Stimulated activated naive CD4-positive, alpha-beta T cell (primary cell): ENCODE measurements around the gene YWHAQ.
A peak's percentile ranks its signal among the peaks of the same experiment; 100 is the strongest.

Source experiments
- DNase-seq, 6 experiments: peaks; one replicate each; lab custom pipeline; 2025; lab: John Stamatoyannopoulos, UW

YWHAQ gene

GRCh38 chr2:9630736-9631552 is at the start of gene YWHAQ:
Gene YWHAQ (minus strand): TSS chr2:9630997. CDS start chr2:9630452, 545 bp downstream.
- DNase-seq: peak; percentile 89 to 95 (median 93)

DNA sequence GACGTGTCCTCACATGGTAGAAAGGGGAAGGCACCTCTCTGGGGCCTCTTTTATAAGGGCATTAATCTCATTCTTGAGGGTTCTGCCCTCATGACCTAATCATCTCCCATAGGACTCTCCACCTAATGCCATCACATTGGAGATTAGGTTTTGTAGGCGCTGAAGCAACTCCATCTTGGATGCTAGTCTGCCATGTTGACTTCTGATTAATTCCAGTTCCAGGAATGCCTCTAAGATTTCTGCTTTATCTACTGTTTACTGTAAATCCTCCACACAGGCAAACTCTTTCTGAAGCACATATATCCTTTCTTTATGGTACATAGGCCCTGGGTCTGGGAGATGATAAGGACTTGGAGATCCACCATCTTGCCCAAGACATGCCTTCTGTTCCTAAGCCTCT is 49.3 kb upstream of the YWHAQ start:
- DNase-seq: no peak

DNA sequence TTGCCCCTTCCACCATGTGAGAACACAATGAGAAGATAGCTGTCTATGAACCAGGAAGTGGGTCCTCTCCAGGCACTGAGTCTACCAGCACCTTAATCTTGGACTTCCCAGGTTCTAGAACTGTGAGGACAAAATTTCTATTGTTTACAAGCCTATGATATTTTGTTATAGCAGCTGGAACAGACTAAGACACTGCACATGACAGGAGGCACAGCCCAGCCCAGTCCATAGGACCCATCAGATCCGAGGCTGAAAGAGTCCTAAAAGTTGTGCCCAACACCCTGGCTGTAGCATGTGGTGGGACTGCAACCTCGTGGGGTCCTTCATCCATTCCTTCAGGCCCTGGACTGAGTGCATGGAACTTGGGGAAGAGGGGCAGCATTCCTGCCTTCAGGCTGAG is 48.4 kb upstream of the YWHAQ start:
- no peak for DNase-seq

DNA sequence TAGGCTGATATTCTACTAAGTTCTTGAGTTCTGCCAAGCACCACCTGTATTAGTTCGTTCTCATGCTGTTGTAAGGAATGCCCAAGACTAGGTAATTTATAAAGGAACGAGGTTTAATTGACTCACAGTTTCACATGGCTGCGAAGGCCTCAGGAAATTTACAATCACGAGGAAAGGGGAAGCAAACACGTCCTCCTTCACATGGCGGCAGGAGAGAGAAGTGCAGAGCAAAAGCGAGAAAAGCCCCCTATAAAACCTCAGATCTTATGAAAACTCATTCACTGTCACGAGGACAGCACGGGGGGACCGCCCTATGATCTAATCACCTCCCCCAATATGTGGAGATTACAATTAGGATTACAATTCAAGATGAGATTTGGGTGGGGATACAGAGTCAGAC is 47.7 kb upstream of the YWHAQ start:
- DNase-seq: no peak

DNA sequence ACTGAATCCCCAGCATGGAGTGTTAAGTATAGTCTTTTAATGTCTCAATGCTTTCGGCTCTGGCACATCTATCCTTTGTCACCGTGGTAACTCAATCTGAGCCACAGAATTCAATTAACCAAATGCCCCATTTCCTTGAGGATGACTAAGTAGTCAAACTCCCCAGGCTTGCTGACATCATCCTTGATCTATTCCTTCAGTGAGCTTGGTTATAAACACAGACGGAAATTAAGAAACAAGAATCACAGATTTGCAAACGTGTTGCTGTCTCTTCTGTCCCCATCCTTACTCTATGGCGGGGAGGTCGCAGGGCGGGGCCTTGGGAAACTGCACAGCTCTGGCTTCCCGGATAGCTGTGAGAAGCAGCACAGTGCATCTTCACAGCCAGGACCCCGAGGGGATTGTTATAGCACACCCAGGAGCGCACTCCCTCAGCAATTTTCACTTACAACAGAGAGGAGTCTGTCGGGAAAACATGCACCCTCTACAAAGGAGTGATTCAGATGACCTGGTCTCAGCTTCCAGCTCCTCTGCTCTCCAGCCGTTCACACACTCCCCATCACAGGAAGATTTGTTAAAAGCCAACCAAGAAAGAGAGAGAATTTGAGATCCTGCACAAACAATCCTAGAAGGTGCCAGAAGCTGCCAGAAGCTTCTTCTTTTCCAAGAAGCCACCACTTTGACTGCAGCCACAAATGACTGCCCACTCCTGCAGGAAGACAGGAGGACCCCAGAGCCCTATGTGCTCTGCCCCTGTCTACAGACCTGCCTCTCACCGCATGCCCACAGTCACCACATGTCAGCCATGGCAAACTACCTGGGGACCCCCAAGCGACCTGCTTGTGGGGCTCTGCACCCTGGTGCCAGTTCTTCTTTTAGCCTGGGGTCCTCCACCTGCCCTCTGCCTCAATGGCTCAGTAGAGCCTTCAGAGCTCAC is 44.9 kb upstream of the YWHAQ start:
- no peak for DNase-seq

GRCh38 chr2:9674891-9675414 is 44.2 kb upstream of the YWHAQ start:
- no peak for DNase-seq

DNA sequence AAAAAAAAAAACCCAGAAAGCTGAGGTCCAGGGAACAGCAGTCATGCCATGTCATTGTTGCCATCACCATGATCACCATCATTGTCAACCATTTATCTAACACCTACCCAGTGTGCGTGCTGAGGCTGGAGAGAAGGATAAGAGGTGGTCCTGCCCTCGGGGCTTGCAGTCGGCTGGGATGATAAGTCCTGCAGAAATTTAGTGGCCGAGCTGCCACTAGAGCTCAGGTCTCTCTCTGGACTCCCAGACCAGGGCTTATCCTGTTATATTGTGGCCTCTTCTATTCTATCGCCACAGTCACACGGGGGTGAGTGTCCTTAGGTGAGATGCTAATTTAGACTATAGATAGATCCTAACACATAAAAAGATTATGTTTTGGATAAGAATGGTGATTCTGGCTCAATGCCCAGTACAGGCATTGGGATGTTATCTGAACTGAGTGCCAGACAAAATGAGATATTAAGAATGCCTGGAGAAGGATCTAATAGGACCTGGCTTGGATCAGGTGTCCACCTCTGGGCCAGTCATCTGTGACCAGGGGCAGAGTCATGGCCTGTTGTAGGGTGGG is 43.2 kb upstream of the YWHAQ start:
- no peak for DNase-seq

DNA sequence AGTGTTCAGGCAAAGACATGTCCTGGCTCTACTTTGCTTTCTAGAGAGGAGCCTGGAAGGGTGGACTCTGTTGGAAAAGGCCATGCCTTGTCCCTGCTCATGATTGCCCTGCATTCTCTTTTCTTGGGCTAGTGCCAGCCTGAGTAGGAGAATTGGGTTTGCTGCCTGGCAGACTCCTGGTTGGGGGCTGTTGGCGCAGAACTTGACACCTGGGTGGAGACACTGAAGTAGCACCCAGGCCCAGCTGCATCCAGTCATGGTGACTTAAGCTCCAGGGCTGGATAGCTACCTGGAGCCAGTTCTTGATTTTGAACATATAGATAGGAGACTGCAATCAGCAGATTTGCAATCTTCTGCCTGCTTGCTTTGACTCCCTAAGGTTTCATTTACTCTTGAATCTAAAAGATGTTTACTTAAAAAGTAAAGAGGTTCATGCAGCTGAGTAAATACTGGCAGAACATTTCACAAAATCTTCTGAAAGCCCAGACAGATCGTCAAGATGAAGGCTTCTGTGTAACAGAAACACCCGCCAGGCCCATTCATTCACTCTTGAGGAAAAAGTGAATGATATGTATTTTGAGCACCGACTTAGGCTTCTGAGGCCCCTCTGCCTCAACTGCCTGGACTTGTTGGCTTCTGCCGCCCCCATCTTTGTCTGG is 38.0 kb upstream of the YWHAQ start:
- DNase-seq: no peak

DNA sequence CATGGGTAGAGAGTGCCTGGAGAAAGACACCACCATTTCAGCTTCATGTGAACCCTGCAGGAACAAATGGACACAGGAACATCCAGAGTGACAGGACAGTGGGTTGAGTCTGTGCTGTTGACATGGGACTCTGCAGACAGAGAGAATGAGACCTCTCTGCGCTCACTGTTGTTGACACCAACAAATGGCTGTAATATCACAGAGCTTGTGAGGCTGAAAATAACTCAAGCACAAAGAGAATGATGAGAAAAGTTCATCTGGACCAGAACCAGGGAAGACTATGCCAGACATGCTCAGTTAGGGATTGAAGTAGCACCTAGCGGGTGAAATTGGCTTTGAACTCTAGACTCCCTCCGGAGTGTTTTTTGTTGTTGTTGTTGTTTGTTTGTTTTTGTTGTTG is 37.0 kb upstream of the YWHAQ start:
- no peak for DNase-seq

- DNase-seq: no peak
Measured at GRCh38 chr2:9666306-9666705, 35.5 kb upstream of the YWHAQ start.

DNA sequence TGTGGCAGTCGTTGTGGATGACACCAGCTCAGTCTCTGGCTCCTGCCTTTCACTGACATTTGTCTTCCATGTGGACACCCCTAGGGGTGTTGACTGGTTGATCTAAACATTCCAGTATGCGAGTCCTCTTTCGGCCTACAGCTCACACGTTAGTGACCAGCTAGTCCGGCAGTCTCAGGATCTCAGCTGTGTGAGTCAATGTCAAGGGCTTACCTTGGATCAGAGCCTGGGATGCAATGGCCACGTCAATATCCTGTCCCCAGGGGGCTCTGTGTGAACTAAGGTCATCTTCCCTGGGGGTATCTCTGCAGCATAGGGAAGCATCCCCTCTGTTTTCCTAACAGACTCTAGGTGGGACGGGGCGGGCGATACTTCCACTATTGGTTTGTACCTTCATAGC is 35.1 kb upstream of the YWHAQ start:
- DNase-seq: no peak

DNA sequence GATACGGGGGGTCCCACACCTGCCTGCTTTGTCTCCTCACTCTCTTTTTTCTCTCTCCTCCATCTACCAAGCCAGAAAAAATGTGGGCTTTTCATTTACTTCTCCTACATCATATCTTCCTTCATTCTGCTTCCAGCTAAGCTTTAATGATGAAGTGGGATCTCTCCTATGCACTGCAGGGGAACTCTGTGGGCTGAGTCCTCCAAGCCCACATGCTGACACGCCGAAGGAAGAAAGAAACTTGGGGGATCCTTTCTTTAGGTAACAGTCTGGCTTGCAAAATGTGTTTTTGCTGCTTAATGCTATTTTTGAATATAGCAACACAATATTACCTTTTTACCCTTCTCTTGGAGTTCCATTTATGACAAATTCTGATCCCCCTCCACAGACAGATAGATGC is 33.6 kb upstream of the YWHAQ start:
- DNase-seq: no peak

- DNase-seq: no peak
Measured at GRCh38 chr2:9663008-9663879, 32.4 kb upstream of the YWHAQ start.

- no peak for DNase-seq
Measured at GRCh38 chr2:9661261-9661660, 30.5 kb upstream of the YWHAQ start.

GRCh38 chr2:9660781-9661180 is 30.0 kb upstream of the YWHAQ start:
- DNase-seq: no peak

DNA sequence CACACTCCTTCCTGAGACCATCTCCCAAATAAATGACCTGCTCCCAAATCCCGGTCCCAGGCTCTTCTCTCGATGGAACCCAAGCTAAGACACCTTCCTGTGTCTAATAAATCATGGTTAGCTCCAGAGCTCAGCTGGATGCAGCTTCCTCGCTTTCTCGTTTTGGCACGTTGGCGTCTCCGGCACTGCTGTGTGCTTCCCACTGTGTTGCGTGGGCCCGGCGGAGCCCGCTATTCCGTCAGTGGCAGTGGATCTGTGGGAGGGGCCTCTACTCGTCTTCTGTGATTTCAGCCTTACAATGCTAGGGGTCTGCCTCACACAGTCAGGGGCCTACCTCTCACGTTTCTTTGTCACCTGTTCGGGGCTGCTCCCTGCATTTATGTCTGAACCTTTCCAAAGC is 29.4 kb upstream of the YWHAQ start:
- DNase-seq: no peak

DNA sequence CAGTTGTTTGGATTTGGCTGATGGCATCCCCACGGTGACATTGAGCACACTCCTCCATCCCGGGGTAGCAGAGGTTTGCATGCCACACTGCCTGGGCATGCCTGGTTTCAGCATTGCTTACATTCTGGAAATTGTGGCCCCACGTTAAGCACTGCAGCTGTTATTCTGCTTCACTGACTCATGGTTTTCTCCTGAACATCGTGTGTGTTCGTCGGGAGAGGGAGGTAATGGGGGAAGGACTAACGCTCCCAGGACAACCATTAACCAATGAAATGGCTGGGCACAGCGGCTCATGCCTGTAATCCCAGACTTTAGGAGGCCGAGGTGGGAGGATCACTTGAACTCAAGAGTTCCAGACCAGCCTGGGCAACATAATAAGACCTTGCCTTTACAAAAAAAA is 28.2 kb upstream of the YWHAQ start:
- no peak for DNase-seq

DNA sequence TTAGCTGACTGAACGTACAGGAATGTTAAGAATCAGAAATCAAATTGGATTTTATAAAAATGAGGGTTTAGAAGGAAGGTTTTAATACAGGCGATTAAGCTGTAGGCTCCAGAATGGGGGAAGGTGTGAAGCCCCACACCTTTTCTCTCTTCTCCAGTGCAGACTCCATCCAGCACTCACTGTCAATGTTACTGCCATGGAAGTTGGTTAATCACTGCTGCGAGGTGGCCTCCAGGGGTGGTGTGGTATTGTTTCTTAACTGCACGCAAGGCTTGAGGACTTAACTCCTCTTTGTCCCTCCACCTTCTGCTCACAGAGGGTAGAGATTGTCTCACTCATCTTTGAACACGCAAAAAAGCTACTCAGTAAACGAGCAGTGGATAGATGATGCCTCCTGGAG is 26.9 kb upstream of the YWHAQ start:
- DNase-seq: no peak

DNA sequence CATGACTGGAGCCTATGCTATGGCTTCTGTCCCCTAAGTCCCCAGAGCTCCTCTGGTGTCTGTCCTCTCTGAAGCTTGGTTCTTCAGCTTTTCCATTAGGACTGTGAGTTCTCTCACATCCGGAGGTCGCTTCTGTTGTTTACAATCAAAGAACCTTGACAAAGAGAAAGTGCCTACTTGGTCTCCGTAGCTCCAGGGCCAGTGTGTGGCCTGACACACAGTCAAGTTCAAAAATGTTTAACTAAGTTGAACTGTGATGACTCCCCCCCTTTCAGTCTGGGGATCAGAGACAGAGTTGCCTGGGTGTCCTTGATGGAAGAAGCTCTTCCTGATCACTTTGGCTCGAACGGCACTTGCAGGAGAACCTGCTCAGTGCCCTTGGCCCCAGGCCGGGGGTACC is 26.3 kb upstream of the YWHAQ start:
- DNase-seq: no peak

GRCh38 chr2:9656270-9656766 is 25.5 kb upstream of the YWHAQ start:
- no peak for DNase-seq
